ENCODE results near the gene RPS6KC1.

DNA sequence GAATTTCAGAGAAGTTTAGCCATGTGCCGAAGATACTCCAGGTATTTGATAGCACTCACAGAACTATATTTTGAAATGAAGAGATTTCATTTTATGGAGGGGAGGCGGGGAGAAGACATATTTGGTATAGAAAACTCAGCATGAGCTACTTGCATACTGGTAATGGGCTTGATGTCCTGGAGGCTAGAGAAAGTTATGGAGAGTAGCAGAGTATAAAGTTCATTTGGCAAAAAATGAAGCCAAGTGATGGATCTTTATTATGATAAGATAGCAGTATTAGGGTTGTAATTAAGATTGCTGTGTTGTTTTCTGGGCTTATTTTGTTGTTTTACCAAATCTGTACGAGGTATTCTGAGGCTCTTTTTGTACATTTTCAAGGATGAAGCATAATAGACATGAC is 72.0 kb downstream of the RPS6KC1 start:
- TF ChIP-seq, protein P1, sequence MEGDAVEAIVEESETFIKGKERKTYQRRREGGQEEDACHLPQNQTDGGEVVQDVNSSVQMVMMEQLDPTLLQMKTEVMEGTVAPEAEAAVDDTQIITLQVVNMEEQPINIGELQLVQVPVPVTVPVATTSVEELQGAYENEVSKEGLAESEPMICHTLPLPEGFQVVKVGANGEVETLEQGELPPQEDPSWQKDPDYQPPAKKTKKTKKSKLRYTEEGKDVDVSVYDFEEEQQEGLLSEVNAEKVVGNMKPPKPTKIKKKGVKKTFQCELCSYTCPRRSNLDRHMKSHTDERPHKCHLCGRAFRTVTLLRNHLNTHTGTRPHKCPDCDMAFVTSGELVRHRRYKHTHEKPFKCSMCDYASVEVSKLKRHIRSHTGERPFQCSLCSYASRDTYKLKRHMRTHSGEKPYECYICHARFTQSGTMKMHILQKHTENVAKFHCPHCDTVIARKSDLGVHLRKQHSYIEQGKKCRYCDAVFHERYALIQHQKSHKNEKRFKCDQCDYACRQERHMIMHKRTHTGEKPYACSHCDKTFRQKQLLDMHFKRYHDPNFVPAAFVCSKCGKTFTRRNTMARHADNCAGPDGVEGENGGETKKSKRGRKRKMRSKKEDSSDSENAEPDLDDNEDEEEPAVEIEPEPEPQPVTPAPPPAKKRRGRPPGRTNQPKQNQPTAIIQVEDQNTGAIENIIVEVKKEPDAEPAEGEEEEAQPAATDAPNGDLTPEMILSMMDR (IDR thresholded peaks at IDR 0.05), result no peak
- TF ChIP-seq EZH2 (IDR thresholded peaks at IDR 0.05; ENCODE audit: borderline replicate concordance, insufficient read depth, low read depth, low read length, poor library complexity, severe bottlenecking), result no peak
